Fibroblast of gingiva (primary cell): ENCODE data around the gene TGM1.
"Not testable (repeated sequence)": the region's sequence is repeated elsewhere in the genome, so short reads cannot be mapped to it uniquely, and the experiment has no call there.

ENCODE experiments used
- DNase-seq: peaks from one replicate; pipeline ENCODE4 v3.0.0-alpha.2; 2011; ENCODE audit warnings: low read depth

Gene TGM1

GRCh38 chr14:24233538-24233866, 29.5 kb downstream of the TGM1 start:
- no peak for DNase-seq

- no peak for DNase-seq
Observed at GRCh38 chr14:24232645-24233537, 30.1 kb downstream of the TGM1 start, which contains the start of gene GMPR2. Gene GMPR2, plus strand, starts transcription at chr14:24232929. Its CDS starts 325 bp downstream, at chr14:24233254.

DNA sequence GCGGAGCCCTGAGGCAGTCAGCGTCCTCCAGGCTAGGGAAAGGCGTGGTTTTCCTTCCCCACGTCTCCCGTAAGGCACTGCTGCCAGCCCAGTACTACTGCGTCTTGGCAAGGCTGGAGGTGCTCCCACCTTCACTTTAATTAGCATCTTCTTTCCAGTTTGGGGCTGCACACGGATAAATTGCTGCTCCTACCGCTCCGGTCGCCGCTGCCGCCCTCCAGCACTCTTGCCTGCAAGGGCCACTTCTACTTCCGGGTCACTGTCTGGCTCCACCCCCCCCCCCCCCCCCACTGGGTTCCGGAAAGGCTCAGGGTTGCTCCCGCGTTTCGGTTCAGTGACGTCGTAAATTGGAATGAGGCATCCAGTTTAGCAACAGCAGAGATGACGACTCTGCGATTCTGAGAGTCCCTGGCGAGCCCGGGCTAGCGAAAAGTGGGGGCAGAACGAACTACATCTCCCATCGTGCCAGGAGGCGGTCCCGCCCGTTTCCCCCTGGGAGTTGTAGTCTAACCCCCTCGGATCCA, 30.8 kb downstream of the TGM1 start, which contains the start of gene NEDD8:
NEDD8 (minus strand) TSS at position 247 of the 524 bp plus-strand sequence; CDS start at position 147, 100 bp downstream.
- peak; percentile 97 for DNase-seq

DNA sequence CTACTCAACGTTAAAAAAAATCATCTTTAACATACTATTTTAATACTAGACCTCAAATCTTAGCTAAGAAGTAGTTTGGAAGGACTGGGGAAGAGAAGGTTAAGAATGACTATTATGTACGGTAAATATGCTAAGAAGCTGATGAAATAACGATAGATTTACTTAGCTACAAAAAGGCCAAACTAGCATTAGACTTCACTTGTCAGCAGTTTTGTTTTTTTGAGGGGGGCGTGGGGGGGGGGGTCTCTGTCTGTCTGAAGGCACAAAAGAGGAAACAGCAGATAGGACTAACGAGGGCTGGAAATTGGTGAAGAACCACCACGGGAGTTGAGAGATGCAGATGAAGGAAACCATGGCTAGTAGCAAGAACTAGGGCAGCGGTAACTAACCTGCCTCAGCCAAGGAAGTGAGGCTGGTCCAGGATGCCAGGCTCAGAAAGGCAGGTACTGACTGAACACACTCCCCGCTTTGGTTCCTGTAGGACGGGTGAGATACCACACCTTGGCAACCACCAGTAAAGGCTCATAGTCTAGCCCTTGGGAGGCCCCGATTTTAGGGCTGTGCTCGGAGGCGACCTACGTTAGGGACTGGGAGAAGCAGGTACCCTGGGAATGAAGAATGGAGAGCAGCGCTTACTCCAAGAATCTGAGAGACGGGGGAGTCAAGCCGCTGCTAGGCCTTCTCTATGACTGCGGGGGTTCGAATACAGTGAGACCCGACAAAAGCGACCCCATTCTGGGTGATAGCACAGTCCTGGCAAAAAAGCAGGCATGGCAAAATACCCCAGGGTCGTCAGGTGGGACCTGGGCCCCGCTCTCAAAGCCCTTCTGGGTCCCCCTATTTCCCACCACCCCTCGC, 31.5 kb downstream of the TGM1 start:
- DNase-seq, result no peak

GRCh38 chr14:24228902-24229301, 34.1 kb downstream of the TGM1 start:
- no peak for DNase-seq

GRCh38 chr14:24226473-24226872, 36.5 kb downstream of the TGM1 start:
- DNase-seq, result no peak

DNA sequence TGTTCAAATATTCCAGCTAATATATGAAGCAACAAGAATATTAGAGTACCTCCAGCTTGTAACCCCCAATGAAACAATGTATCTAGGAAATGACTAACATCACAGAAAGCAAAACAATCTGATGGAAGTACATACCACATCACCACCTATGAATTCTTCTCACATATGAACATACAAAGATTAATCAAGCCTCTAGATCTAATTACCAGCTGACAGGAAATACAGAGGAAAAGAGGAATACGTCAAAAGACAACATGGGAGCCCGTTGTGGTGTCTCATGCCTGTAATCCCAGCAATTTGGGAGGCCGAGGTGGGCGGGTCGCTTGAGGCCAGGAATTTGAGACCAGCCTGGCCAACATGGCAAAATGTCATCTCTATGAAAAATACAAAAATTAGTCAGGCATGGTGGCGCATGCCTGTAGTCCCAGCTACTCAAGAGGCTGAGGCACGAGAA, 38.3 kb downstream of the TGM1 start:
- DNase-seq, result peak; percentile 41

- DNase-seq, result not testable (repeated sequence)
Observed at GRCh38 chr14:24222987-24223386, 40.0 kb downstream of the TGM1 start.

- no peak for DNase-seq
Observed at GRCh38 chr14:24219521-24219920, 43.5 kb downstream of the TGM1 start.

DNA sequence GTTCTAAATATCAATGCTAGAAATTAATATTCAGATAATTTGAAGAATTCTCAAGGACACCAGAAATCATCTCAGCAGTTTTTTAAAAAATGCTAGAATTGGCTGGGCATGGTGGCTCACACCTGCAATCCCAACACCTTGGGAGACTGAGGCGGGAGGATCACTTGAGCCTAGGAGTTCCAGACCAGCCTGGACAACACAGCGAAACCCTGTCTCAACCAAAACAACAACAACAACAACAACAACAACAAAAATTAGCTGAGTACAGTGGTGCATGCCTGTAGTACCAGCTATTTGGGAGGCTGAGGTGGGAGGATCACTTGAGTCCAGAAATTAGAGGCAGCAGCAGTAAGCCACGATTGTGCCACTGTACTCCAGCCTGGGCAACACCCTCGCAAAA, 43.9 kb downstream of the TGM1 start:
- DNase-seq, result no peak

DNA sequence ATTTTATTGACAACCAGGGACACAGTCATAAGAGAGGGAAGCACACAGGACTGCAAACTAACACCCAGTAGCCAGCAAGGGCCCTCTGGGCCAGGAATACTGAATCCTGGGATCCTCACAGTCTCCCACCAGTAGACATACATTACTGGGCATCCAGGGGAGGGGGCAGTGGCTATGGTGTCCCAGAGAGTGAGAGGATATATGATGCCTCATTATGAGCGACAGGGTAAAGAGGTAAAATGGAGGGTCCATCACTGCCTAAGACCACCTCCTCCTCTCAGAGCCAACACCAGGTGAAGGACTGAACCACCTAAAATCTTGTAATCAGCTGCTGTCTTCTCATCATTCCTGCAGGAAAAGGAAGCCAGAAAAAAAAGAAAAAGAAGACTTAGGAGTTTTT, 46.1 kb downstream of the TGM1 start:
- DNase-seq, result not testable (repeated sequence)

DNA sequence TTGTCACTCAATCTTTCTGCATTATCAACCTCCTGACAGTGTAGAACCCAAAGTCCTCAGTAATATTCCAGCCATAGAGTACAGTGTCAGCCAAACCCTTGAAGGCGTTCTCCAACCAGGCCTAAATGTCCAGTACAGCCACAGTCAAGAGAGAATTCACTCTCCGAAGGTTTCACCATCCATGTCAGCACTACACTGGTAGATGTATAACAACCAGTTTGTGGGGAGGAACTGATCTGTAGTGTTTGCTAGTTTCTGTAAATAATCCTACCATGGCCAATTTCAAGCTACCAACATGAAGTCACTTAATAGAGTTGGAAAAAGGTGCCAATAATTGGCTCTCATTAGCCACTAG, 46.7 kb downstream of the TGM1 start:
- no peak for DNase-seq

DNA sequence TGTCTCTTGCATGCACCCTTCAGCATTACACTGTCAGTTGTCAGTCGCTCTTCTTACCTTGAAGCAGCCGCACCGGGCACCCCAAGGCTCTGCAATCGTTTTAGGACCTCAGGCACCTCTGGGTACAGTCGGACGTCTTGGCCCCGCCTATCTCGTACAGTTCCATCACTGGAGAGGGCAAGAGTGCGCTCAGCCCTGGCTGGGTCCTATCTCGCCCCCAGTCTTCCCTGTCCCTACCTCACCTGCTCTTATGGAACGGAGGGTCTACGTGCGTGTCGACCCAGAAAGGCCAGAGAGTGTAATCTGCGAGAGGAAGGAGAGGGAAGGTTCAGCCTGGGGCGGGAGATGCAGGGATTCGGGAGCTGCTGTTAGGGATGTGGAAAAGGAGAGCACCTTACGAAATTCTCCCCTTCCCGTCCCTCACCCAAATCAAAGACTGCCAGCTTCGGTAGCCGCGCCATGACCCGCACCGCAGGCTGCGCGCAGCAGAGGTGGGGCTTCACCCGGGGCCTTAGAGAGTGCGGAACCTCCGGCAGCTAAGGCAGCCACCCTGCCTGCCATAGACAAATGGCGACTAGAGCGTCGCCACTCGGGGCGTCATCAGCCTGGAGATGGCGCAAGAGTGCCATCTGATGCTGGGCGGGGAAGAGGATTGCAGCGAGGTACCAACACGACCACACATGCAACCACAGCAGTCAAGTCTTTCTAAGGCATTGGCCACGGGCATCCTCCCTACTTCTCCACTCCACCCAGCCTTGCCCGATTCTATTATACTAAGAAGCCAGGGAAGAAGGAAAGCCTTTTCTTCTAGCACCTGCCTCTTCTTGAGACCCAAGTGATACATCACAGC, 47.3 kb downstream of the TGM1 start, which contains the start of gene MDP1:
MDP1 (minus strand) TSS at position 572 of the 850 bp plus-strand sequence; CDS start at position 461, 111 bp downstream.
- DNase-seq, result peak; percentile 87

DNA sequence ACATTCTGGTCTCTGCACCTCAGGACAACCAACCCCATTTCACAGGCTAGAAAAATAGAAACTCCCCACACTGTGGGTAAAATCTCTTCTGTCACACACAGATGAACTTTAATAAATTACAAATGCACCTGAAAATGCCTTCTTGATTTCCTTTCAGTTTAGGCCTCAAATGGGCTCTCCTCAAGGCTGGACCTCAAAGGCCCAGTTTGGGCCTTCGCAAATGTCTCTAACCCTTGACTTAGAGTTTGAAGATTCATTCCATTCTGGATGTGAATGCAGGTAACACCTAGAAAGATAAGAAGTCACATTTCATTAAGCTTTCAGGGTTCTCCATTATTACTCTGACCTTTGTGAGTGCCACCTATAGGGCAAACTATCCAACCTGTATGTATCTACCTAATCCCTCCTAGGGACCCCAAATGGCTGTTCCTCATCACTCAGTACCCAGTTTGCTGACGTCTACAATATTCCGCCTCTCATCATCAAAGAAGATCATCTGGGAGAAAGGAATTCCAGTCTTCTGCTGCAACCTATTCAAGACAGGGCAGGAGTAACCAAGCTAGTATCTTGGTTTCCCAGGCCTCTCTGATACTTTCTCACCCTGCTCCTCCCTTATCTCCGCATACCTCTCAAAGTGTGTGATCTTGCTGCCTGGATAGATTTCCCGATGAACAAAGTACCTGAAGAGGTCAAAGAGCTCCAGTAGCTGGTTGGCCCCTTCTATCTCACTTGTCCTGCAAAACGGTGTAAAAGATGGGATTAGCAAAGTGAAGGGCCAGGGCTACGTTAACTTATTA, 48.9 kb downstream of the TGM1 start:
- no peak for DNase-seq

DNA sequence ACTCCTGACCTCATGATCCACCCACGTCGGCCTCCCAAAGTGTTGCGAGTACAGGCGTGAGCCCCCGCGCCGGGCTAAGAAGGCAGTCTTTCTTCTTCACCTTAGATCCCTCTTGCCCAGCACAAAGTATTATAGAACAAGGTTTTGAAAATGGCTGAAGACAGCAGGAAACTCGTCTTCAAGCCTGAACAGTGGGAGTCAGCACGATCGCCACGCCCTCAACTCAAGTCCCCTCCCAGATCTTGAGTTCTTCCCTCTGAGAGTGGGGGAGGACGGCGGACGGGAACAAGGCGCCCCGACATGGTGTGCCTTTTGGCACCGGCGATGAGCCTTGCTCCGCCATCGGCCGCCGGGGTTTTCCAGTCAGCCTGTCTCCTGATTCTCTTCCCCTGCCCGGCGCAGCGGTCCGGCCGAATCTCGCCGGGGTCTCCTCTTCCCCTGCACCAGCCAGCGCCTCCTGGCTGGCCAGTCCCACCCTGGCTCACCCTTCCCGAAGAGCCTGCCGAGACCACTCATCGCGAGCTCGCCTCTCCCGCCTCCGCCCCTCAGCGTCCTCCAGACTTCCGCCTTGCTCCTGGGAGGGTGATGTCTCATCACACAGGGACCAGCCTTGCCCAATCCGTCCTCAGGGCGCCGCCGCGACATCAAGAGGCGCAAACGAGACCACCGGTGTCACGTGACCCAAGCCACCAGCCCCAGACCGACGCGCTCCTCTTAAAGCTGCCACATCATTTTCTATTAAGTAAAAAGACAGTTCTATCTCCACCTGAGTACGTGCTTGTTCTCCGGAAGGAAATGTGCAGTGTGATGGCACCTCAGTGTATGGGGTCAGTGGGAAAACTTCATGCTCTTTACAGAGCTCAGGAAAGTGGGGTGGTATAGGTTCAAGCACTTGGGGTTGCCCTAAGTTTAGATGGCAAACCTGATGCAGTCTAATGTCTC, 49.8 kb downstream of the TGM1 start, which contains the start of gene CHMP4A:
CHMP4A (minus strand) TSS at position 565 of the 942 bp plus-strand sequence; CDS start at position 516, 49 bp downstream.
- peak; percentile 98 for DNase-seq

DNA sequence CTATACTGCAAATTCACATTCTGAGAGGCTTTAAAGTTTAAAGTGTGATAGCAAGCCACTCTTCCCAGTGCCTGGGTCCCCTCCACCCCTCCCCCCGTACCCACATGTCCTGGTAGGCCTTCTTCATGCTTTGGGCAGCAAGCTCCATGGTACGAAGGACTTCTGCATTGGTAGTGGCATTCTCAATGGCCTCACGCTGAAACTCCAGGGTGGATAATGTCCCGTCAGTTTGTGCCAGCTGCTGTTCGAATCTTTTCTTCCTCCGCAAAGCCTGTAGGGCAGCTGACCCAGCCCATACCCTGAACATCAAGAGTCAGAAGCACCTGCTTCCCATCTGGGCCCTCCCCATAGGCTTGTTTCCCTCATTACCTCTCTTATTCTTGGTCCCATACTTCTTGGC, 51.7 kb downstream of the TGM1 start:
- DNase-seq, result no peak

- DNase-seq, result no peak
Observed at GRCh38 chr14:24207625-24208024, 55.4 kb downstream of the TGM1 start.

GRCh38 chr14:24207104-24207551, 55.8 kb downstream of the TGM1 start:
- DNase-seq, result no peak
